SK-N-MC (cell line): ENCODE data around the gene SMARCC1.

Experiments
- EZH2 ChIP-seq: fragments of 200-600 bp; sonication (generic); IDR thresholded peaks from one replicate; pipeline ENCODE4 v1.6.1; 2017; ENCODE audit warnings: antibody characterized with exemption
- FOXP2 ChIP-seq: optimal IDR thresholded peaks from 2 replicates; pipeline ENCODE3; 2011; ENCODE audit warnings: mild to moderate bottlenecking, moderate library complexity; ENCODE audit not compliant: insufficient read depth; ENCODE audit errors: extremely low read length, control extremely low read depth

- TF ChIP-seq EZH2 (no peak), FOXP2 (no peak)
Observed at GRCh38 chr3:47732143-47732542, 49.5 kb downstream of the SMARCC1 start.
